Adrenal gland (tissue), 5 donors: ENCODE results near the gene TSSC4.

Source experiments
- POLR2A ChIP-seq, 2 donors: fragments of 450-650 bp; IDR thresholded peaks; one replicate each; pipeline ENCODE4 v1.6.1; 2017; ENCODE audit warnings: antibody characterized with exemption in 2 of 2, mild to moderate bottlenecking in 2 of 2, moderate library complexity in 1 of 2
- TF ChIP-seq, protein P1 (sequence below), 6 experiments: fragments of 450-650 bp in 4 of 6; fragments of 200-600 bp in 2 of 6; sonication (generic) in 1 of 6; IDR thresholded peaks; 1 replicate in 5 of 6; 2 replicates in 1 of 6; pipeline versions ENCODE4 v1.5.1 to v1.8.0; 2016 to 2021; ENCODE audit warnings: antibody characterized with exemption in 6 of 6, mild to moderate bottlenecking in 2 of 6, moderate library complexity in 1 of 6
- donor health status: DM: no; HTN: no; CAD: no.

DNA sequence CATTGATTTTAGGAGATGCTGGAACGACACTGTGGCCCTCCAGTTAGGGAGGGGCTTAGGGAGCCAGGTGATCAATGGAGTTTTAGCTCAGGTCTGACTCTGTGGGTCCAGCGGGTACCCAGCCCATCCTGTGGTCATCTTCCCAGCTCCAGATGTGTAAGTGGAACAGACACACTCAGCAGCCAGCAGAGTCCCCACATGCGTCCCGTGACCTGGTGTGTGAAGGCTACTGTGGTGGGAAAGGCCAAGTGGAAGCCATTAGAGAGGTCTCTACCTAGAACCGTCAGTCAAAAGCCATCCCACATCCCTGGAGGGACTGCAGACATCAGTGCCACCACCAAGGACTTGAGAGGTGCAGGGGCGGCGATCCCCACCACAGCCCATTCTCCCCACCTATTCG lies 43.3 kb upstream of the TSSC4 start:
- TF ChIP-seq, protein P1, sequence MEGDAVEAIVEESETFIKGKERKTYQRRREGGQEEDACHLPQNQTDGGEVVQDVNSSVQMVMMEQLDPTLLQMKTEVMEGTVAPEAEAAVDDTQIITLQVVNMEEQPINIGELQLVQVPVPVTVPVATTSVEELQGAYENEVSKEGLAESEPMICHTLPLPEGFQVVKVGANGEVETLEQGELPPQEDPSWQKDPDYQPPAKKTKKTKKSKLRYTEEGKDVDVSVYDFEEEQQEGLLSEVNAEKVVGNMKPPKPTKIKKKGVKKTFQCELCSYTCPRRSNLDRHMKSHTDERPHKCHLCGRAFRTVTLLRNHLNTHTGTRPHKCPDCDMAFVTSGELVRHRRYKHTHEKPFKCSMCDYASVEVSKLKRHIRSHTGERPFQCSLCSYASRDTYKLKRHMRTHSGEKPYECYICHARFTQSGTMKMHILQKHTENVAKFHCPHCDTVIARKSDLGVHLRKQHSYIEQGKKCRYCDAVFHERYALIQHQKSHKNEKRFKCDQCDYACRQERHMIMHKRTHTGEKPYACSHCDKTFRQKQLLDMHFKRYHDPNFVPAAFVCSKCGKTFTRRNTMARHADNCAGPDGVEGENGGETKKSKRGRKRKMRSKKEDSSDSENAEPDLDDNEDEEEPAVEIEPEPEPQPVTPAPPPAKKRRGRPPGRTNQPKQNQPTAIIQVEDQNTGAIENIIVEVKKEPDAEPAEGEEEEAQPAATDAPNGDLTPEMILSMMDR (IDR thresholded peaks at IDR 0.05) = no peak
- no peak for TF ChIP-seq POLR2A (IDR thresholded peaks at IDR 0.05)
